K562 (cell line): ENCODE data around the gene PCYT1A. TPM values are rescaled to one million over a fixed set of nuclear protein-coding genes. Genes with fewer than 3 reads are reported as not detected.

ENCODE experiments used
- ATAC-seq: fragments of 200-7000 bp; cut with Tn5 transposase; 3 replicates; pipeline ENCODE4 v1.9.1; 2020; ENCODE audit warnings: moderate library complexity
- BruUV-seq: library from RNA; stranded (reverse); fragments of 400-500 nt; replicated peaks from 2 replicates; lab custom pipeline; 2021; lab: Mats Ljungman, UMichigan
- CTCF ChIA-PET: fragments of 300-600 bp; formaldehyde crosslinking; extraction: SDS; loops from one replicate; lab custom pipeline; 2021; ENCODE audit warnings: low intra/inter-chr PET ratio; lab: Yijun Ruan, JAX
- POLR2A ChIA-PET: fragments of 300-600, 350-650 bp; sonication (Branson Sonifier 250); formaldehyde crosslinking; extraction: SDS; loops from one replicate; lab custom pipeline; 2021; ENCODE audit warnings: antibody characterized with exemption, inconsistent platforms; lab: Yijun Ruan, JAX
- DNase-seq, 4 experiments: peaks; one replicate each; pipeline versions ENCODE4 v3.0.0 to v3.0.0-alpha.2; 2011 to 2018; ENCODE audit warnings: low spot score in 3 of 4, mixed read lengths in 3 of 4; ENCODE audit errors: extremely low read depth in 1 of 4
- FAIRE-seq: peaks from 2 replicates; lab custom pipeline; 2011; peaks lifted over from hg19 to GRCh38; lab: Jason Lieb, UNC
- H2AFZ ChIP-seq: 2 replicates; pipeline ENCODE4 v1.6.0; 2011; ENCODE audit warnings: low read depth, low read length, control low read depth, inconsistent platforms
- H3K27ac ChIP-seq: fragments of 200-600 bp; 3 replicates; pipeline ENCODE4 v1.8.0; 2011; ENCODE audit warnings: low read depth, mild to moderate bottlenecking, control low read depth, inconsistent platforms, low read length, moderate library complexity, mixed read lengths; ENCODE audit errors: extremely low read depth
- H3K27me3 ChIP-seq, 2 experiments: fragments of 300-600 bp in 1 of 2; 2 replicates in 1 of 2; 3 replicates in 1 of 2; pipeline versions ENCODE4 v1.6.0 to v1.8.0; 2011; ENCODE audit warnings: inconsistent platforms in 2 of 2, low read length in 2 of 2, mild to moderate bottlenecking in 1 of 2, mixed read lengths in 1 of 2, moderate library complexity in 1 of 2; ENCODE audit not compliant: control insufficient read depth in 2 of 2, insufficient read depth in 2 of 2
- H3K36me3 ChIP-seq: fragments of 300-600 bp; 3 replicates; pipeline ENCODE4 v1.8.0; 2011; ENCODE audit warnings: mild to moderate bottlenecking, low read length, inconsistent platforms; ENCODE audit not compliant: control insufficient read depth, insufficient read depth
- H3K4me1 ChIP-seq, 2 experiments: fragments of 200-600 bp in 1 of 2; replicated peaks in 1 of 2; 2 replicates in 1 of 2; 3 replicates in 1 of 2; pipeline versions ENCODE4 v1.5.1 to v1.8.0; 2011; ENCODE audit warnings: inconsistent platforms in 2 of 2, low read length in 2 of 2, mild to moderate bottlenecking in 1 of 2, mixed read lengths in 1 of 2, moderate library complexity in 1 of 2; ENCODE audit not compliant: control insufficient read depth in 2 of 2, insufficient read depth in 2 of 2
- H3K4me2 ChIP-seq: 2 replicates; pipeline ENCODE4 v1.6.1; 2011; ENCODE audit warnings: low read length, control low read depth, inconsistent platforms, mixed read lengths; ENCODE audit not compliant: insufficient read depth
- H3K4me3 ChIP-seq: fragments of 200-600 bp; sonication (generic), shearing (Covaris generic); 2 replicates; pipeline ENCODE4 v1.5.1; 2016; ENCODE audit warnings: control low read depth, inconsistent platforms
- H3K79me2 ChIP-seq: fragments of 200-600 bp; 3 replicates; pipeline ENCODE4 v1.8.0; 2011; ENCODE audit warnings: low read length, inconsistent platforms; ENCODE audit not compliant: control insufficient read depth, insufficient read depth
- H3K9ac ChIP-seq, 2 experiments: 2 replicates each; pipeline versions ENCODE4 v1.6.0 to v1.6.1; 2011; ENCODE audit warnings: low read depth in 2 of 2, low read length in 2 of 2, control low read depth in 1 of 2, inconsistent platforms in 1 of 2, mild to moderate bottlenecking in 1 of 2, mixed read lengths in 1 of 2; ENCODE audit not compliant: insufficient read depth in 1 of 2
- H3K9me1 ChIP-seq: one replicate; pipeline ENCODE4 v1.6.0; 2011; ENCODE audit warnings: inconsistent platforms, mild to moderate bottlenecking, low read length, moderate library complexity; ENCODE audit not compliant: control insufficient read depth, insufficient read depth
- H3K9me3 ChIP-seq: replicated peaks from 2 replicates; pipeline ENCODE4 v1.5.1; 2011; ENCODE audit warnings: low read depth, low read length, inconsistent platforms; ENCODE audit not compliant: control insufficient read depth, insufficient read depth
- H4K20me1 ChIP-seq: replicated peaks from 2 replicates; pipeline ENCODE4 v1.6.1; 2011; ENCODE audit warnings: low read length, inconsistent platforms, mixed read lengths; ENCODE audit not compliant: control insufficient read depth, insufficient read depth
- CEBPG ChIP-seq, 3 experiments: fragments of 200-800 bp in 1 of 3; sonication (Bioruptor generic) in 1 of 3; sonication (generic) in 1 of 3; formaldehyde crosslinking in 1 of 3; IDR thresholded peaks in 2 of 3; conservative IDR thresholded peaks in 1 of 3; 2 replicates each; pipeline versions ENCODE4 v1.6.1 to v1.8.0; 2016 to 2022; ENCODE audit warnings: missing compliant biosample characterization in 2 of 3, missing genetic modification characterization in 2 of 3, mild to moderate bottlenecking in 1 of 3, missing genetic modification reagents in 1 of 3
- EP400 ChIP-seq: fragments of 450-650 bp; IDR thresholded peaks from 2 replicates; pipeline ENCODE4 v1.6.1; 2017; ENCODE audit warnings: antibody characterized with exemption, mild to moderate bottlenecking, moderate library complexity
- GABPB1 ChIP-seq: sonication (generic); formaldehyde crosslinking; IDR thresholded peaks from 2 replicates; pipeline ENCODE4 v1.8.0; 2022; ENCODE audit warnings: mild to moderate bottlenecking, missing genetic modification reagents
- HCFC1 ChIP-seq: IDR thresholded peaks from 2 replicates; pipeline ENCODE4 v1.6.1; 2012; ENCODE audit warnings: low read depth, low read length, improper control_type of control experiment
- PRDM10 ChIP-seq: fragments of 450-650 bp; IDR thresholded peaks from 2 replicates; pipeline ENCODE4 v1.6.1; 2018; ENCODE audit not compliant: partially characterized antibody
- PTBP1 ChIP-seq: fragments of 200-400 bp; formaldehyde crosslinking; IDR thresholded peaks from 2 replicates; pipeline ENCODE4 v1.6.1; 2017; ENCODE audit warnings: low read depth, low read length
- SAFB ChIP-seq: fragments of 200-400 bp; formaldehyde crosslinking; IDR thresholded peaks from 2 replicates; pipeline ENCODE4 v1.6.1; 2017; ENCODE audit warnings: low read depth, low read length, borderline replicate concordance
- ZC3H11A ChIP-seq: IDR thresholded peaks from 2 replicates; pipeline ENCODE4 v1.6.1; 2012; ENCODE audit warnings: low read depth, low read length, improper control_type of control experiment
- ZNF507 ChIP-seq: conservative IDR thresholded peaks from 2 replicates; pipeline ENCODE4 v1.6.1; 2017; ENCODE audit warnings: missing genetic modification characterization, missing compliant biosample characterization
- ZNF512 ChIP-seq: IDR thresholded peaks from 2 replicates; pipeline ENCODE4 v1.6.1; 2016; ENCODE audit warnings: missing genetic modification characterization, missing compliant biosample characterization
- ZNF668 ChIP-seq: fragments of 250-450 bp; sonication (Bioruptor Pico); IDR thresholded peaks from 2 replicates; pipeline ENCODE4 v1.8.0; 2022; ENCODE audit warnings: mild to moderate bottlenecking, inconsistent platforms
- WGBS: fragments of 100-300 bp; shearing (Covaris generic); methylation state at CpG from one replicate; pipeline ENCODE4 v1.1.6; 2016; ENCODE audit warnings: low coverage, mixed read lengths; ENCODE audit not compliant: insufficient coverage; ENCODE audit errors: missing lambda C conversion rate; 5-methylcytosine and 5-hydroxymethylcytosine counted together
- in situ Hi-C: fragments of 300-500 bp; cut with MboI; formaldehyde crosslinking; loops from 4 replicates; pipeline ENCODE4 v1.15.0; 2018; ENCODE audit warnings: inconsistent platforms, mixed read lengths
- intact Hi-C: fragments of 100-400 bp; cut with micrococcal nuclease; formaldehyde crosslinking; loops from 2 replicates; pipeline ENCODE4 v1.14.2; 2022
- polyA plus RNA-seq, 8 experiments: library from polyadenylated mRNA; depleted of rRNA in 4 of 8; stranded (reverse) in 5 of 8; unstranded in 3 of 8; fragments of >200 nt; fragmentation: Nextera tagmentation in 2 of 8; fragmentation: Illumina TruSeq in 1 of 8; extraction: Ambion mirVana in 2 of 8; extraction: Trizol in 1 of 8; gene quantifications; 2 replicates each; pipeline versions ENCODE4 v1.2.1 to v1.2.3, GENCODE V29; 2011 to 2014; ENCODE audit warnings: inconsistent platforms in 1 of 8, missing spikeins in 1 of 8
- total RNA-seq, 7 experiments: library from RNA; depleted of rRNA in 6 of 7; stranded (reverse); fragments of >200 nt in 6 of 7; fragmentation: Illumina TruSeq in 2 of 7; extraction: Trizol in 2 of 7; gene quantifications; 2 replicates each; pipeline versions ENCODE4 v1.2.1 to v1.2.3, GENCODE V29; 2011 to 2021; ENCODE audit warnings: low replicate concordance in 1 of 7

PCYT1A gene
- total and polyA plus RNA-seq, 9 of the 15 experiments (the other 6 are each of a cell fraction or from before 2014, with no cell fraction given) = 13.4 to 62.8 (median 49.4) TPM

GRCh38 chr3:196281962-196282361 is 5.6 kb downstream of the PCYT1A start:
- Histone ChIP-seq H4K20me1 (no peaks in the 10 kb centered on the region), H3K27me3 (no peaks in the 10 kb centered on the region), H3K9me3 (no peaks in the 10 kb centered on the region), H3K27ac (no peak overlapping the region), H3K9ac (no peak overlapping the region), H3K4me1 (peaks cover 24 to 55% of the 10 kb centered on the region in 2 experiments), H3K4me3 (no peak overlapping the region), H3K4me2 (no peak overlapping the region), H3K79me2 (peaks cover 90% of the 10 kb centered on the region), H3K36me3 (peaks cover 11% of the 10 kb centered on the region), H3K9me1 (no peaks in the 10 kb centered on the region), H2AFZ (no peak overlapping the region)
- ChIA-PET CTCF (no interaction called here), POLR2A (interaction anchor here (1.8 to 2.0 kb wide), 3 partner anchors 9 to 55 kb away, joined by 6 to 9 read pairs (median 6); no protein-coding TSS in a partner anchor)
- intact Hi-C loops = no loop called here
- BruUV-seq = no TSS peak
- 70% methylated on average over 4 of the region's 4 CpGs for WGBS
- TF ChIP-seq EP400 = no peak
- no peak for TF ChIP-seq ZNF668
- TF ChIP-seq ZNF507 (tag) = no peak
- TF ChIP-seq PRDM10 = no peak
- TF ChIP-seq SAFB = no peak
- no peak for TF ChIP-seq CEBPG (CRISPR knock-in tag; IDR thresholded peaks at IDR 0.05)
- no peak for TF ChIP-seq CEBPG (tag; conservative IDR thresholded peaks at IDR 0.05 in 1 of 2, IDR thresholded peaks at IDR 0.05 in 1 of 2)
- no peak for TF ChIP-seq ZC3H11A
- TF ChIP-seq PTBP1 = no peak
- TF ChIP-seq GABPB1 (CRISPR knock-in tag) = no peak
- no peak for TF ChIP-seq HCFC1
- TF ChIP-seq ZNF512 (tag) = no peak
- in situ Hi-C loops = no loop called here
- DNase-seq (no peak), ATAC-seq (no peak), FAIRE-seq (no peak)
